Measurements from ENCODE around the gene ZBTB1.

ZBTB1 gene, protein sequence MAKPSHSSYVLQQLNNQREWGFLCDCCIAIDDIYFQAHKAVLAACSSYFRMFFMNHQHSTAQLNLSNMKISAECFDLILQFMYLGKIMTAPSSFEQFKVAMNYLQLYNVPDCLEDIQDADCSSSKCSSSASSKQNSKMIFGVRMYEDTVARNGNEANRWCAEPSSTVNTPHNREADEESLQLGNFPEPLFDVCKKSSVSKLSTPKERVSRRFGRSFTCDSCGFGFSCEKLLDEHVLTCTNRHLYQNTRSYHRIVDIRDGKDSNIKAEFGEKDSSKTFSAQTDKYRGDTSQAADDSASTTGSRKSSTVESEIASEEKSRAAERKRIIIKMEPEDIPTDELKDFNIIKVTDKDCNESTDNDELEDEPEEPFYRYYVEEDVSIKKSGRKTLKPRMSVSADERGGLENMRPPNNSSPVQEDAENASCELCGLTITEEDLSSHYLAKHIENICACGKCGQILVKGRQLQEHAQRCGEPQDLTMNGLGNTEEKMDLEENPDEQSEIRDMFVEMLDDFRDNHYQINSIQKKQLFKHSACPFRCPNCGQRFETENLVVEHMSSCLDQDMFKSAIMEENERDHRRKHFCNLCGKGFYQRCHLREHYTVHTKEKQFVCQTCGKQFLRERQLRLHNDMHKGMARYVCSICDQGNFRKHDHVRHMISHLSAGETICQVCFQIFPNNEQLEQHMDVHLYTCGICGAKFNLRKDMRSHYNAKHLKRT

DNA sequence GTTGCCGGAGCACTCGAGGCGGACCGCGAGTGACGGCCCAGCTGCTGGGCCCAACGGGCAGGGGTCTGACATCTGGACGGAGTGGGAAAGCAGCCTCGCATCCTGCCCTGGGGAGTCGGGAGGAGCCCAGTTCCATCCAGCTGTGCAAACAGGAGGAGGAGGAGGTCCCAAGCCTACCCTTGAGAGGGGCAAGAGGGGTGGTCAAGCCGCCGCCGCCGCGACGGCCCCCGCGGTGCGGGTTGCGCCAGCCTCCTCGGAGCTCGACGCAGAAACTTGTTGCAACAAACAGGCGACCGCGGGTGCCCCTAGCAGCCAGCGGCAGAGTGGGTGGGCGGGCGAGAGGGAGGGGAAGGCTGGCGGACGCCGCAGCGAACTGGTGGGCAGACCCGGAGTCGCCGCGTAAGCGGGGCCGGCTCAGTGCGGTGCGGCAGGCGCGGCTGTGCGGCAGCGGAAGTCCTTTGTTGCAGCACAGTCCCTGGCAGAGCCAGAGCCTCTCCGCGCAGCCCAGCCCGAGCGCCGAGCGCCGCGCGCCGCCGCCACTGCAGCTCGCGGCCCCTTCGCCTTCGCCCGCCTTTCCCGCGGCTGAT, at the start of gene ZBTB1:
ZBTB1 (plus strand) TSS at position 461 of the 587 bp plus-strand sequence. CDS start 16,735 bp downstream, outside the sequence.
- peak; percentile 89 for DNase-seq (ENCODE audit: low read depth, low spot score)

- no peak for DNase-seq (ENCODE audit: low read depth, low spot score)
Observed at GRCh38 chr14:64459405-64460136, 45.0 kb upstream of the ZBTB1 start.

DNA sequence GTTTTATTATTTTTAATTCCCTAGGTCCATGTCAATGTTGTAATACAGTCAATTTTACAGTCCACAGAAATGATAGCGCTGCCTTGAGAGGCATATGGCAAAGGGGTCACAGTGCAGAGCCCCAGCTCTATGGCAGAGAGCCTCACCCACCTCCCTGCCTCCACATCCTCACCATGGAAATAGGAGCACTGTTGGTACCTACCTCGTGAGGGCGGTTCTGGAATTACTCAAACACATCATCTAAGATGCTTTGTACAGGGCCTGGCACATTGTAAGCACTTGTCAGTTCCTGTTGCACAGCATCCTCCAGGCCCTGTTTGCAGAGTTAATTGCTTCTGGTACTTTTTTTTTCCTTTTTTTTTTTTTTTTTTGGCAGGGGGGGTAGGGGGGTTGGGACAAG, 43.3 kb upstream of the ZBTB1 start:
- no peak for DNase-seq (ENCODE audit: low read depth, low spot score)

- DNase-seq (ENCODE audit: low read depth, low spot score): no peak
Observed at GRCh38 chr14:64463195-64463594, 41.4 kb upstream of the ZBTB1 start.

- DNase-seq (ENCODE audit: low read depth, low spot score): no peak
Observed at GRCh38 chr14:64463873-64464272, 40.7 kb upstream of the ZBTB1 start.

DNA sequence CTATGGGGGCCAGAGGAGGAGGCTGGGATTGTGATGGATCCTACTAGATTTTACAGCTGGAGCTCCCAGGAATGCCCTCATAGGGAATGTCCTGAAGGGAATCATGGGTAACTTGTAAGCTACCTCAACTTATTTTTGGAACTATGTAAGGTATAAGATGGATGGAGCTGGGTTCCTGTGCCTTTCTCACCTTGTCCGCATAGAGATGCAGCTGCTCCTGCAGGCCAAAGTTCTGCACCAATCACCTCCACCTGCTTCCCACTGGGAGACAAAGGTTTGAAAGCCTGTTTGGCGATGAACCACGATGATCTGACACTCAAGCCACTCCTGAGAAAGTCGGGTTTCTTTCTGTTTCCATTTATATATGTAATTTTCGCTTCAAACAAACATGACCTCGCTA, 39.9 kb upstream of the ZBTB1 start:
- no peak for DNase-seq (ENCODE audit: low read depth, low spot score)

DNA sequence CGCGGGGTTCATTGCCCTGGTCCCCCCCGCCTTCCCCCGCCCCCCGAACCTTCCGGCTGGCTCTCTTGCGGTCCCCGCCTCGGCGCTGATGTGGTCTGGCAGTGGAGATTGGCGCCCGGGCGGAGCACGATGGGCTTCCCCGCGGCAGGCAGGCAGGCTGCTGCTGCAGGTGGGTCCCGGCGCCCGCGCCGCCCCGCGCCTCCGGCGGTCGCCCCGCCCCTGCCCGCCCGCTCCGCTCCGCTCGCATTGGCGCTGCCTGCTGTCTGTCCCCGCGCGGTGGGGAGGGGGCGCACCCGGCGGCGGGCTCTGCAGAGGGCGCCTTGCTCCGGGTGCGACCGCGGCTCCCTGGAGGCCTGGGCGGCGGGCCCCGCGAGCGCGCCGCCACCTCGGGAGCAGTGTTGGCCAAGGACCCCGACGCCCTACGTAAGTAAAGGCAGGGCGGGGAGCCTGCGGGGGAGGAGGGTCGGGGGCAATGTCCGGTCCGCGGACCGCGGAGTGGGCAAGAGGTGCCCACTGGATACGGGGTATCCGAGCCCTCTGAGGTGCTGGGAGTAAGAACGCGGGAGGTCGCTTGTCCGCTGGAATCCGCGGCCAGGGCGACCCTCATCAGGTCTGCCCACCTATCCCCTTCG, 39.3 kb upstream of the ZBTB1 start, which contains the start of gene AKAP5:
AKAP5 (plus strand) TSS at position 309 of the 632 bp plus-strand sequence. CDS start 2,896 bp downstream, outside the sequence.
- DNase-seq (ENCODE audit: low read depth, low spot score): no peak

DNA sequence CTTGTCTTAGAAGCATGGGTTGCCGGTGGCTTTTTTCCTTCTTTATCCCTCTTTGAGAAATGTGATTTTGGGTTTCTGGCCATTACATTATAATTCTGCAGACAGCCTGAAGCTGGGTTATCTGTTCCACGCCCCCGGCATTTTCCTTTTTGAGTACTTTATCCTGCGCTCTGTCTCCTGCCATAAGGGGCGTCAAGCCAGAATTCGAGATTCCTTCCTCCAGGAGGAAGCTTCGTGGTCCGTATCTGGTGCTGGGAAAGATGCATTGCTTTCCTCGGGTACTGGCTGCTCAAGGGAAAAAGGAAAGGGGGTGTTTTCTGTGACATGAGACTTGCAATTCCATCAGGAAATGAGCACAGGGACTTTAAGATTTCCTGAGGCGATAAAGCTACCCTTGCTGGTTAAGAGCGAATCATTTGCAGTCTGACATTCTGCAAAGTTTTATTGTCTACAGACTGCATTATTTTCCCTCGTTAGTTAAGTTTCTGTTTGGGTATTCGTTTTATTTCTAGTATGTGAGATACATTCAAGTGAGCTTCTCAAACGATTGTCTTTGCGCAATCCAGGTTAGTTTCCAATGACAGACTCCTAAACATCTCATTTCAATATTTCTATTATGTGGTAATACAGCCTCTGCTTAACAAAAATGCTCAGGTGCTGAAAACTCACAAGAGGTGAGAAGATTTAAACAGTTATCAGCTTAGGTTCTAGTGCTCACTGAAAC, 38.6 kb upstream of the ZBTB1 start:
- no peak for DNase-seq (ENCODE audit: low read depth, low spot score)

DNA sequence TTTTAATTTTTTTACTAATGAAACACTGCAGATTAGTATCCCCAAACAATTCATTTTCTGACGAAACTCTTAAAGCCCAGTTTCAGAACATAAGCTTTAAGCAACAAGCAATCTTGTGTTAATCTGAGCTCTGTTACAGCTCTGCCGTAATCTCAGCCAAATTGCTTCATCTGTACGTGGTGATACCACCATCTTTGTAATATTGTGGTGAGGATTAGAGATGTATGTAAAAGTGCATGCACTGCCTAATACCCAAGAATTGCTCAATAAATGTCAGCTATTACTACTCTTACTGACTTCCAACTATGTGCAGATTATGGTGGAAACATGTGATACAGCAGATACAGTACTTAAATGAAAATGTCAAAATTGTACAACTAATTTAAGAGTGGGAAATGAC, 37.5 kb upstream of the ZBTB1 start:
- DNase-seq (ENCODE audit: low read depth, low spot score): no peak

GRCh38 chr14:64467566-64467965, 37.0 kb upstream of the ZBTB1 start:
- DNase-seq (ENCODE audit: low read depth, low spot score): no peak

DNA sequence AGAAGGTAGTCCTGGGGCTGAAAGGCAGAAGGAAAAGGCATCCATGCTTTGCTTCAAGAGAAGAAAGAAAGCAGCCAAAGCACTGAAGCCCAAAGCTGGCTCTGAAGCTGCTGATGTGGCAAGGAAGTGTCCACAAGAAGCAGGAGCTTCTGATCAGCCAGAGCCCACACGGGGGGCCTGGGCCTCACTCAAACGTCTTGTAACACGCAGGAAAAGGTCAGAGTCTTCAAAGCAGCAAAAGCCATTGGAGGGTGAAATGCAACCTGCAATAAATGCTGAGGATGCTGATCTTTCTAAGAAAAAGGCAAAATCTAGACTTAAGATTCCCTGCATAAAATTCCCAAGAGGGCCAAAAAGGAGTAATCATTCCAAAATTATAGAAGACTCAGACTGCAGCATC, 36.1 kb upstream of the ZBTB1 start:
- no peak for DNase-seq (ENCODE audit: low read depth, low spot score)

- DNase-seq (ENCODE audit: low read depth, low spot score): no peak
Observed at GRCh38 chr14:64474041-64474440, 30.5 kb upstream of the ZBTB1 start.

DNA sequence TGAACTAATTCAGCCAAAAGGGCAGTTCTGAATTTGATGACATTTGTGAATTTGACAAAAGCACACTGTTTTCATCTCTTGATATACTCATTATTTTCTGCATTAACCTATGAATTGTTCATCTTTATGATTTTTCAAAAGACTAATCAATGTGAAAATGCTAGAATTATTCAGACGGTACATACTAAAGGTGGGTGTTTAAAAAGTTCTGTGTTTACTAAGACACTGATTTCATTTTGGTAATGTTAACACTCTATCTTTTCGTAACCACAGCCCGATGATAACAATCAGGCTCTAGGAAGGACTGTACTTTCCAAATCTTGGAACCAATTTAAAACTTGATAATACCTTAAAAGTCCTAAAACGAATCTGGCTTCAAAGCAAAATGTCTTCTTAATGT, 29.9 kb upstream of the ZBTB1 start:
- DNase-seq (ENCODE audit: low read depth, low spot score): no peak

DNA sequence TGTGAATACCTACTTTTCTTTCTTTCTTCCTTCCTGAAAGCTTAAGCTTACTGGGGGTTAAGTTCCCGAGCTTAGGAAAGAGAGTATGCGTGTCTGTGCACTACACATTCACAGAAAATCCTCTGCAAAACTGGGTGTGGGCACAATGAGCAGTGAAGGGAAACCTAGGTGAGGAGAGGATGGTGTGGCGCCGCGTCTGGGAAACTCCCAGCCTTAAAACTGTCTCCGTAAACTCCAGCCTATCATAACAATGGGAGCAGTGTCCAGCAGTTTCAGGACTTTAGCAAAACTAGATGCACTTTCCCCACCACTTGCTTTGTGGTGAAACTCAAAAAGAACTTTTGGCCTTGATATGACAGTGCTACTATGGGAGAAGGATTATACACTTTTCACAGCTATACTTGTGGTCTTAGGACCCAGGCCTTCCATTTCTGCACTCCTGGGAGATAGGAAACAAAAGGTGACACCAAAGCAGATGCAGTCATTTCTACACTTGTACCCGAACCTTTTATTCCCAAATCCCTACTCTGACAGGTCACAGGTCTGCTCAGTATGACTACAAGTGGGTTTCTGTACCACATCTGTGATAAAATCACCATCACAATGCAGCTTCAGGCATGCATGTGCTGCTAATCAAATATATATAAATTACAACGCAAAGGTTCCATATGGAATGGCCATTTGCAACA, 28.8 kb upstream of the ZBTB1 start:
- no peak for DNase-seq (ENCODE audit: low read depth, low spot score)

DNA sequence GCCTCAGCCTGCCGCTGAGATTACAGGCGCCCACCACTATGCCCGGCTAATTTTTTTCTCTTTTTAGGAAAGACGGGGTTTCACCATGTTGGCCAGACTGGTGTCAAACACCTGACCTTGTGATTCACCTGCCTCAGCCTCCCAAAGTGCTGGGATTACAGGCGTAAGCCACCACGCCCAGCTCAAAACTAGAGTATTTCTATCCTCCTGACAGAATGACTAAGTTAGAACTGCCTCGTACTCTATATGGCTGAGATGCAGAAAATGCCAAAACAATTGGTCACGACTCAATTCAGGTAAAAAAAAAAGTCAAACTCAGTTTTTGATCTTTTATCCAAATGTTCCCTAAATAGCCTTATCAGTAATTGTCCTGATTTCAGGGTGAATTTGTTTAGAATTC, 28.1 kb upstream of the ZBTB1 start:
- no peak for DNase-seq (ENCODE audit: low read depth, low spot score)

DNA sequence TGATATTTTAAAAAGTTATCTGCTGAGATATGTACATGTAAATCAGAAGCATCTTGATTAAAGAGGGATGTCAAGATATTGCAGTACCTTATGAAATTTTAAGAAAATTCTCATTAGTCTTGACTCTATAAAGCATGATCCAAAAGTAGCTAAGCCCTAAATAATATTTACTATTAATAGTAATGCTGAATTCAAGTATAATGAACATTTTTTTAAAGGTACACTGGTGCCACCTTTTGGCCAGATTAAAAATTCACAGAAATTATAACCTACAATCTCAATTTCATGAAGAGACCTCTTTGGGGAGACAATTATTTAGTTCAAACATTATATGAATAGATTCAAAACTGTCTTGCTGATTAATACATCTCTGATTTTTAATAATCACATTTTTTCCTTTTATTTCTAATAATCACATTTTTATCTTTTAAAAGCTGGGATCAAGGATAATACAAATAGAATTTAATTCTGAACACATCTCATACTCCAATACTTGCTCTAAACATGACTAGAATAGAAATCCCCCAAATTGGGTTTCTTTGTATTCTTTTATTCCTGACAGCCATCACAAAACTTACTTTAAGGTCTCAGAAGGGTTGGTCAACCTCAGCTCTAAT, 25.8 kb upstream of the ZBTB1 start:
- no peak for DNase-seq (ENCODE audit: low read depth, low spot score)

- DNase-seq (ENCODE audit: low read depth, low spot score): no peak
Observed at GRCh38 chr14:64488590-64489099, 15.9 kb upstream of the ZBTB1 start.

DNA sequence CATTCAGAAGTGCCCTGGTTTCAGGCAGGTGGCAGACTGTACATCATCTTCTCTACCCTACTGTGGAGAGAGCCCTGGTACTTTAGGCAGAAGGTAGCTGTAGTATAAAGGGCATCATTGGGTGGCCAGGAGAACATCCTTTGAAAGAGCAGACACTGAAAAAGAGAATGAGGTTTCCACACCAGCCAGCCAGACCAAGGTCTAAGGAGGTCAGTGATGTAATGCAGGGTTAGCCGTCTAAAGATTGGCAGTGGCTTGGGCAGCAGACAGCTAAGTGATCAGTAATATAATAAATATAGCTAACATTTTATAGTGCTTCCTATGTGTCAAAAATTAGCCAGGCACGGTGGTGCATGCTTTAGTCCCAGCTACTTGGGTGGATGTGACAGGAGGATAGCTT, 12.9 kb upstream of the ZBTB1 start:
- no peak for DNase-seq (ENCODE audit: low read depth, low spot score)

DNA sequence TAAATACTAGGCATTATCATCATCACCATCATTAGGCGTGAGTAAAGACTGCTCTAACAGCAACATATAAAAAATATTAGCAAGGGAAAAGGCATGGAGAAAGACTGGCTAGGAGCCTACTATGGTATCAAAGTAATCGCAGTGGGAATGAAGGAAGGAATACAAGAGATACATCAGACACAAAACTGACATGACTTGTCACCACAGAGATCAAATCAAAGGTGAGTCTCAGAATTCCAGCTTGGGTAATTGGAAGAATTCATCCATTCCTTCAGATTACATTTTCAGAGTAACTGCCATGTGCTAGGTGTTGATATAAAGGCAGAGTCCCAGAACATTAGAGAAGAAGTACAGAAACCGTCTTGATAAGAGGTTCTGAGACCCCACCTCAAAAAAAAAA, 11.1 kb upstream of the ZBTB1 start:
- no peak for DNase-seq (ENCODE audit: low read depth, low spot score)

DNA sequence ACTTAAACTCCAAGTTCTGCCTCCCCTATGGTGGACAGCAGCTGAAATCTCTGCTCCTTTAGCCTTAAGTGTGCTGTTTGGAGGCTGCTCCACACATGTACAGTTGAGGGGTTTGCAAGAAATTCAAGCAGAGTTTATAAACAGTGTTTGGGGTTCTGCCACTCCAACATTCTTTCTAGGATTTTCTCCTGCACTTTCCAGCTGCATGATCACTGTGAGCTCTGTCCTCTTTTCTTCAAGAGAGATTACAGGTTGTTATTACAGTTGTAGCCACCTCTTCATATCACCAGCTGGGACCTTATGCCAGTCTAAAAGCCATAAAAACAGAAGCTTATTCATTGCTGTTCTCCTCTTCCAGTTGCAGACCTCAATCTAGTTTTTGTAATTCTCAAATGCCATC, 9.3 kb upstream of the ZBTB1 start:
- DNase-seq (ENCODE audit: low read depth, low spot score): no peak
